GM21786 (cell line): Measurements from ENCODE around the gene YBEY.

Source experiments
- ATAC-seq: cut with Tn5 transposase; IDR thresholded peaks from one replicate; pipeline ENCODE4 v1.9.1; 2021; ENCODE audit not compliant: unreplicated experiment

Gene YBEY

DNA sequence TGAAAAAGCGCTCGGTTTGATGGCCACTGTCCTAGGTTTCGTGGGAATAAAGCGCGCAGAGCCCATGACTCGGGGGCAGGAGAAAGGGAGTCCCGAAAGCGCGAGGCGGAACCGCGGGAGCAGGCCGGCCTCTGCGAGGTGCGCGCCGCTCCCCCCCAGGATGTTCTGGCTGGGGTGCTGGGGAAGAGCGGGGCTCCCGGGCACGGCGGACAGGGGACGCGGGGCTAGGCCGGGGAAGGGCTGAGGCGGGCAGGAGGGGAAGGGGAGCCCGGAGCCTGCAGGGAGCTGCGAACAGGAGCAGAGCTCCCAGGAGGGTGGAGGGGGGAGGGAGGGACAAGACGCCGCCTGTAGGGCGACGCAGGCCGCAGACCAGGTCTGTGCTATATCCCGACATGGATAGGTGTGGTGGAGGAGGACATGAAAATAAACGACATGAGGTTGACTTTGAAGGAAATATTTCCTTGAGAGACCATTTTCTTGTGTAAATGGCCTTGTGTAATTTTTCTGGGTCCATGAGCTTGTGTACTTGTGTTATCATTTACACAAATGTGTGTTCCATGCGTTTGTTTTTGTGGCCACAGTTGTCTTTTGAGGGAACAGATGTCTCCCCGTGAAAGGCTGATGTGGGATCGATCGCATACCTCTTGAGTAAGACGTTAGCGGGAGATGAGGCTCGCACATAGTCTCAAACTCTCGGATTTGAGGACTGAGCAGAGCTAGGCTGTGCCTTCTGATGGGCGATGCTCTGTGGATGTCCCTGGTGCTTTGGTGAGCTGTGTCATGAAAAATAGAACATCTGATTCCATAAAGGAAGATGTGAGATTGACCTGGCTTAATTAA, 39.2 kb downstream of the YBEY start:
- no peak for ATAC-seq

DNA sequence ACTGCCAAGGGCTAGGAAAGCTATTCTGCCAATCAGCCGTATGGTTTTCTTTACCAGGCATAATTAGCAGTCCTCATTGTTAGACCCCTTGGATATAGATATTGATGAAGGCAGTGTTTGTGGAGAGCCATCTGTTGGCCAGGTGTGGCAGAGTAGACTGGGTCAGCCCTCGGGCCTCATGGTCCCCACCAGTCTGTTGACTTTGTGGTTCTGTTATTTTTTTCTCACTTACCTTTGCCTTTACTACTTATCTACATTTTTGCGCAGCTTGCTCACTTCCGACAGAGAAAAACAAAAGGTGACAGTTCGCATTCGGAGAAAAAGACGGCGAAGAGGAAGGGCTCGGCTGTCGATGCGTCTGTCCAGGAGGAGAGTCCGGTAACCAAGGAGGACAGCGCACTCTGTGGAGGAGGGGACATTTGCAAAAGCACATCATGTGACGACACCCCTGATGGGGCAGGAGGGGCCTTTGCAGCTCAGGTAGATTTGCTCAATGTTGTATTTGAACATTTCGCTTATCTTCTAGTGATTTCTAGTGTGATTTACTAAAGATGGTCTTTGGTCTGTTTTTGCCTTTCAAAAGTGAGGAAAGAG, 40.1 kb downstream of the YBEY start:
- no peak for ATAC-seq

DNA sequence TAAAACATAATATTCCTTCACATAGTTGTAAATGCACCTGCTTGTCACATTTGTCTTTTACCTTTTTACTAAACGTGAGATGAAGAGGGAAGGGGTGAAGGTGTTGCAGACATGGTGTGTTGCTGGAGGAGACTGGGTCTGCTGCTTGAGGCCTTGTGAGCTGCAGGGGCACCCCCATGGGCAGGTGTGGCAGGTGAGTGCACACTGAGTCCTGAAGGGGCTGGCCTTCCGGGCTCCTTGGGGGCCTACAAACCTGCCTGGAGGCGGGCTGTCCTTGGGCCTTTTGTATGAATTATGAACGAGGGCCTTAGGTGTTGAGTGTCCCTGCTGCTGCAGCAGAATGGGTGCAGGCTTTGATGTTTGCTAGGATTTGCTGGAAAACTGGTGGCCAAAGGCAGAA, 41.6 kb downstream of the YBEY start:
- ATAC-seq: no peak

DNA sequence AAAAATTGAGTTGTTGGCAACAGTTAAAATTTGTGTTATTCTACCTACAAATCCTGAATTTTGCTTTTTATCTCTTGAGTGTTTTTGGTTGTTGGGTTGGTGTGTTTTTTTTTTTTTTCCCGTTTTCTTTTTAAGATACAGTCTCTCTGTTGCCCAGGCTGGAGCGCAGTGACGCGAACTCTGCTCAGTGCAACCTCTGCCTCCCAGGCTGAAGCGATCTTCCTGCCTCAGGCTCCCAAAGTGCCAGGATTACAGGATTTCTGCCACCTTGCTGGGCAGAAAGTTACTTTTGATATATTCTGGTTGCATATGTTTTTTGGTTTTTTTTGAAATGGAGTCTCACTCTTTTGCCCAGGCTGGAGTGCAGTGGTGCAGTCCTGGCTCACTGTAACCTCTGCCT, 42.0 kb downstream of the YBEY start:
- no peak for ATAC-seq

DNA sequence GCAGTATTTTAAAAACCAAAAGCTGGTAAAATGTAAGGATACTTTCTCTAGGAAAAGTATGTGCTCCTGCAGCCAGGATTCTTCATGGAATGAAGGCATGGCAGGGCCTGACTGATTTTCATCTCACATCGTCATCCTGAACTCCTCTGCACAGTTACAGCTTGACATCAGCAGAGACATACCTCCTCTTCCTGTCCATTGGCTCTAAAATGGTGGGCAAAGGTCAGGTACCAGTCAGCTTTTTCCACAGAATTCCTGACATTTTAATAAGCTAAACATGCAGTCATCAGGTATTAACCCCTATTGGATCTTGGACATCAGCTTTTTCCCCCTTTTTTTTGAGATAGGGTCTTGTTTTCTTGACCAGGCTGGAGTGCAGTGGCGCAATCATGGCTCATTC, 43.7 kb downstream of the YBEY start:
- no peak for ATAC-seq

DNA sequence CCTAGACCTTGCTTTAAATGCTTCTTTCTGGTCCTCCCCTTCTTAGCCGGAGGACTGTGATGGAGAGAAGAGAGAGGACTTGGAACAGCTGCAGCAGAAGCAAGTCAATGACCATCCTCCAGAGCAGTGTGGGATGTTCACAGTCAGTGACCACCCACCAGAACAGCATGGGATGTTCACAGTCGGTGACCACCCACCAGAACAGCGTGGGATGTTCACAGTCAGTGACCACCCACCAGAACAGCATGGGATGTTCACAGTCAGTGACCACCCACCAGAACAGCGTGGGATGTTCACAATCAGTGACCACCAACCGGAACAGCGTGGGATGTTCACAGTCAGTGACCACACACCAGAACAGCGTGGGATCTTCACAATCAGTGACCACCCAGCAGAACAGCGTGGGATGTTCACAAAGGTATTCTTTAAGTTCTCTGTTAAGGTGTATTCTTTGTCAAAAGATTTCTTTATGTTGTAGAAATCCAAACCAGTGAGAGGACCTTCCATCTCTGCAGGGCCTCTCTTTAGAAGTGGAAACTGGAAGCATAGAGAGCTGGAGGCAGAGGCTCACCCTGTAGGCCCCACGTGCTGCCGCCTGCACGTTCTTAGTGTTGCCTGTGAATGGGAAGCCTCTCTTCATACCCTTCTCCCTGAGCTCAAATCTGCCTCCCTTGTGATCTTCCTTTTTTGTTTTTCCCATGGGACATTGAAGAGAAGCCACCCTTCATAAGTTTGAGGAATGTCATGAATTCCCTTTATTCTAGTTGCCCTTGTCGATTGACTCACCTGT, 48.4 kb downstream of the YBEY start:
- no peak for ATAC-seq

DNA sequence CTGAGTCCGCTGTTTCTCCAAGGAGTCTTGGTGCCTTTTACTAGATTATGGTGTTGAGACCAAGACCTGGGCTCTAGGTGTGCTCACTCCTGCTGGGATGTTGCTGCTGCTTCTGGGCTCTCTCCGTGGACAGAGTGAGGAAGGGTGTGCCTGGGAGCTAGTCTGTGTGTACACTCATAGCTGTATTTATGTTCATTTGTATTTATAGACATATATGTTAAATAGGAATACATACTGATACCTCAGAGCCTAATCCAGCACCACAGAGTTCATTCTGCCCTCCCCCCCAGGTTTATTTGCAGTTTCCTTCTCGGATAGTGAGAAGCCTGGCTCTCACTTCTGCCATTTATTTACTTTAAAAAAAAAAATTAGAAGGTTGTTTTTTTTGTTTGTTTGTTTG, 50.5 kb downstream of the YBEY start:
- no peak for ATAC-seq

DNA sequence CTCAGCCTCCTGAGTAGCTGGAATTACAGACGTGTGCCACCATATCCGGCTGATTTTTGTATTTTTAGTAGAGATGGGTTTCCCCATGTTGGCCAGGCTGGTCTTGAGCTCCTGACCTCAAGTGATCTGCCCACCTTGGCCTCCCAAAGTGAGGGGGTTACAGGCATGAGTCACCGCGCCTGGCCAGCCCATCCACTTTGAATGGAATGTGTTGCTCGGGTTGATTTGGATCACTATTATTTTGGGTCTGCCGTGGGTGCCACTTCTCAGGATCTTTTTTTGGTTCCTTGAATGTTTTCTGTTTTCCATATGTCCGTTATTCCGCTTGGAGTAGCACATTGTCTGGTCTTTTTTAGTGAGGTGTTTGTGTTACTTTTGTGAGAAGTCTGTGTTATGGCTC, 54.9 kb downstream of the YBEY start:
- no peak for ATAC-seq

DNA sequence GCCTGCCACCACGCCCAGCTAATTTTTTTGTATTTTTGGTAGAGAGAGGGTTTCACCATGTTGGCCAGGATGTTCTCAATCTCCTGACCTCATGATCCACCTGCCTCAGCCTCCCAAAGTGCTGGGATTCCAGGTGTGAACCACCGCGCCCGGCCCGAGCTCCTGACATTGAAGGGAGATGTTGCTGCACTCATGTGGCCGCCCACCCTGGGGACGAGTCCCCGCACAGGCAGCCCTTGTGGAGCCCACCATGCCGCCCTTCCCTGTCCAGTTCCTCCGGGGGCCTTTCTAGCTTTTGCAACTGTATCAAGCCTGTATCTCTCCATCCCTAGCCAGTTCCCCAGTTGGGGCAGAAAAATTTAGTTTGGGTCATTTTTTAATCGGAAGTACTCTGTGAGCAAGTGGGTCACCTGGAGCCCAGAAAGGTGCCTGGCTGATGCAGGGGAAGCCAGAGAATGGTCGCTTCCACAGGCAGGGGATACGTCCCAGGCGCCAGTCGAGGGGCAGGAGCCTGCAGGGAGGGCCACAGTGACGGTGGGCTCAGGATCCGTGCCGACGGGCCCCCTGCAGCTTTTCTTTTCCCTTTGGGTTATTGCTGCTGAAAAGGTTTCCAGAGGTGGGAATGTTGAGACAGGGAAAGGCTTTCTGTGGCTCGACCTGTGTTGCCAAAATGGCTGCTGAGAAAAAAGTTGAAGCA, 58.2 kb downstream of the YBEY start:
- no peak for ATAC-seq

DNA sequence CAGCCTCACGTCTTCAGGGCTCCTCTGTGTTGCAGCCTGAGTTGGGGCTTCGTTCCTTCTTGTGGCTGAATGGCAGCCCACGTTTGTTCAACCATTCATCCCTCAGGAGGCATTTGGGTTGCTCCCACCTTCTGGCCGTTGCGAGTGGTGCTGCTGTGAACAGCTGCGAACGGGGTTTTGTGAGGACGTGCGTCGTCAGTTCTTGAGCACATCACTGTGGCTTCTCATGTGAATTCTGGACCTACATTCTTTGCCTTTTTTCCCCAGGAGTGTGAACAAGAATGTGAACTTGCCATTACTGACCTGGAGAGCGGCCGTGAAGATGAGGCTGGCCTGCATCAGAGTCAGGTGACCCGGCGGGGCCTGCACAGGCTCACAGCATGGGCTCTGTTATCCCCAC, 59.7 kb downstream of the YBEY start:
- no peak for ATAC-seq

DNA sequence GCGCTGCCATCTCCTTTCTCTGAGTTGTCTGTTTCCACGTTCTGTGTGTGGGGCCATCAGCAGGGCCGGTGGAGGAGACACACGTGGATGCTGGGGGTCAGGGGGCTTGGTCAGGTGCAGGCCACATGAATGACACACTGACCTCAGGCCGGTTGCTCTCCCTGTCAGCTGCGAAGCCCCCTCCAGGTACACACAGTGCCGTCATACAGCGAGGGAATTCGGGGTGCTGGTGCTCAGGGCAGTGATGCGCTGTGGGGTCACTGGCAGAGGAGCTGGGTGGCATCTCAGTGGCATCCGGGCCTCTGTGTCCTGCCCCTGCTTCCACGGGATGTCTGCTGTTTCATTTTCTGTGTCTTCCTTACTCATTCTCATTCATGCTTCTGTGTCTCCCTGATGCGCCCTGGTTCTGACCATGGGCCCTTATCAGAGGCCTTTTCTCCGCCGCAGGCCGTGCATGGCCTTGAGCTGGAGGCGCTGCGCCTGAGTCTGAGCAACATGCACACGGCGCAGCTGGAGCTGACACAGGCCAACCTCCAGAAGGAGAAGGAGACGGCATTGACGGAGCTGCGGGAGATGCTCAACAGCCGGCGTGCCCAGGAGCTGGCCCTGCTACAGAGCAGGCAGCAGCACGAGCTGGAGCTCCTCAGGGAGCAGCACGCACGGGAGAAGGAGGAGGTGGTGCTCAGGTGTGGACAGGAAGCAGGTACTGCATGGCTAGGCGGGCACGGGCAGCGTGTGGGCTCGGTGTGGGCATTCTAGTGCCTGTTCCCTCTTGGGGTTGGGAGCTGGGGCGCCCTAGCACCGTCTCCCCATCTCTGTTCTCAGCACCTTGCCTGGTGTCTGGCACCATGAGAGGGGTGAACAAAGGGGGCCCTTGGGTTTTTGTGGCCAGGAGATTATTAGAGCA, 60.4 kb downstream of the YBEY start:
- ATAC-seq: no peak

DNA sequence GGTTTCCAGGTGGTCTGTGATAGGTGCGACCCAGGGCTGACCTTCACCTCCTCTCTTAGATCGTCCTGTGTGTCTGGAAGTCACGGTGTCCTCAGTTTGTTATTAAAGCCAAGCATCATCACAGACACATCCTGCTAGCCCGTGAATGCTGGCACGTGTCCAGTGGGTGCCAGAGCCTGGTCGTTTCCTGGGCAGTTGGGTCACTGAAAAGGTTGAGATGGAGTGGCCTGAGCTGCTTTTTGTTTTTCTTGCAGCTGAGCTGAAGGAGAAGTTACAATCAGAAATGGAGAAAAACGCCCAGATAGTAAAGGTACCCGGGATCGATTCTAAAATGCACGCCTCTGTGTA, 61.0 kb downstream of the YBEY start:
- ATAC-seq: no peak
